GM12878 (cell line): ENCODE data around the gene SORCS2. TPM values are rescaled to one million over a fixed set of nuclear protein-coding genes. Genes with fewer than 3 reads are reported as not detected.

Source experiments
- ATAC-seq: fragments of 200-7000 bp; cut with Tn5 transposase; 3 replicates; pipeline ENCODE4 v1.9.1; 2020; ENCODE audit warnings: mild to moderate bottlenecking, moderate library complexity
- BruUV-seq: library from RNA; stranded (reverse); fragments of 400-500 nt; replicated peaks from 2 replicates; lab custom pipeline; 2021; lab: Mats Ljungman, UMichigan
- CTCF ChIA-PET: fragments of 300-600 bp; sonication (Branson Sonifier 250); formaldehyde crosslinking; extraction: SDS; loops from one replicate; lab custom pipeline; 2021; ENCODE audit warnings: inconsistent platforms; lab: Yijun Ruan, JAX
- POLR2A ChIA-PET: fragments of 350-600 bp; formaldehyde crosslinking; extraction: SDS; loops from one replicate; lab custom pipeline; 2021; ENCODE audit warnings: inconsistent platforms; lab: Charles Lee
- RAD21 ChIA-PET: fragments of 300-600 bp; sonication (Branson Sonifier 250); formaldehyde crosslinking; loops from one replicate; lab custom pipeline; 2023; ENCODE audit warnings: antibody characterized with exemption; ENCODE audit not compliant: unreplicated experiment; lab: Charles Lee
- SMC1A ChIA-PET: fragments of 300-600 bp; sonication (Branson Sonifier 250); formaldehyde crosslinking; loops from one replicate; lab custom pipeline; 2023; ENCODE audit not compliant: unreplicated experiment, uncharacterized antibody; lab: Charles Lee
- DNase-seq: peaks from one replicate; pipeline ENCODE4 v3.0.0-alpha.2; 2011; ENCODE audit warnings: low read depth, low spot score
- FAIRE-seq: peaks from 3 replicates; lab custom pipeline; 2011; peaks lifted over from hg19 to GRCh38; lab: Jason Lieb, UNC
- H2AFZ ChIP-seq: 2 replicates; pipeline ENCODE4 v1.6.0; 2011; ENCODE audit warnings: low read depth, low read length, control low read depth; ENCODE audit not compliant: control insufficient read depth
- H3K27ac ChIP-seq: 2 replicates; pipeline ENCODE4 v1.5.1; 2011; ENCODE audit warnings: control low read depth; ENCODE audit not compliant: control insufficient read depth, insufficient read depth
- H3K27me3 ChIP-seq, 2 experiments: replicated peaks in 1 of 2; 2 replicates each; pipeline versions ENCODE4 v1.6.0 to v1.6.1; 2011; ENCODE audit warnings: low read length in 1 of 2; ENCODE audit not compliant: control insufficient read depth in 2 of 2, insufficient read depth in 2 of 2
- H3K36me3 ChIP-seq, 2 experiments: 2 replicates each; pipeline ENCODE4 v1.5.1; 2011; ENCODE audit warnings: low read length in 1 of 2; ENCODE audit not compliant: control insufficient read depth in 2 of 2, insufficient read depth in 2 of 2
- H3K4me1 ChIP-seq: 2 replicates; pipeline ENCODE4 v1.6.1; 2011; ENCODE audit warnings: mild to moderate bottlenecking, low read length, moderate library complexity, mixed read lengths; ENCODE audit not compliant: control insufficient read depth, insufficient read depth
- H3K4me2 ChIP-seq: 2 replicates; pipeline ENCODE4 v1.6.0; 2011; ENCODE audit warnings: control low read depth; ENCODE audit not compliant: control insufficient read depth, insufficient read depth
- H3K4me3 ChIP-seq: fragments of 200-600 bp; sonication (generic); 2 replicates; pipeline ENCODE4 v1.5.1; 2016
- H3K79me2 ChIP-seq: 2 replicates; pipeline ENCODE4 v1.6.0; 2011; ENCODE audit warnings: low read length; ENCODE audit not compliant: control insufficient read depth, insufficient read depth
- H3K9ac ChIP-seq: 2 replicates; pipeline ENCODE4 v1.8.0; 2011; ENCODE audit warnings: low read length, control low read depth, mixed read lengths; ENCODE audit not compliant: control insufficient read depth, insufficient read depth
- H3K9me3 ChIP-seq: replicated peaks from 3 replicates; pipeline ENCODE4 v1.5.1; 2011; ENCODE audit warnings: mild to moderate bottlenecking, low read length; ENCODE audit not compliant: control insufficient read depth, insufficient read depth
- H4K20me1 ChIP-seq: 2 replicates; pipeline ENCODE4 v1.6.0; 2011; ENCODE audit not compliant: control insufficient read depth, insufficient read depth
- ATF7 ChIP-seq: fragments of 450-650 bp; IDR thresholded peaks from 2 replicates; pipeline ENCODE4 v1.6.1; 2016; ENCODE audit warnings: low read depth, mild to moderate bottlenecking
- BHLHE40 ChIP-seq, 2 experiments: fragments of 450-650 bp in 1 of 2; IDR thresholded peaks; 2 replicates each; pipeline ENCODE4 v1.6.1; 2011 to 2017; ENCODE audit warnings: low read depth in 2 of 2, borderline replicate concordance in 1 of 2, improper control_type of control experiment in 1 of 2, low read length in 1 of 2, mild to moderate bottlenecking in 1 of 2
- MXI1 ChIP-seq: fragments of 150-350 bp; IDR thresholded peaks from 2 replicates; pipeline ENCODE4 v1.6.1; 2011; ENCODE audit warnings: low read depth, mild to moderate bottlenecking, inconsistent platforms, low read length, improper control_type of control experiment
- SUZ12 ChIP-seq: fragments of 200-600 bp; sonication (generic); IDR thresholded peaks from one replicate; pipeline ENCODE4 v1.6.1; 2018; ENCODE audit warnings: antibody characterized with exemption, mild to moderate bottlenecking; ENCODE audit not compliant: unreplicated experiment
- ZNF217 ChIP-seq: fragments of 450-650 bp; IDR thresholded peaks from 2 replicates; pipeline ENCODE4 v1.6.1; 2017; ENCODE audit warnings: antibody characterized with exemption, mild to moderate bottlenecking
- WGBS: methylation state at CpG from one replicate; pipeline ENCODE4 v1.1.6; 2016; ENCODE audit warnings: low lambda C conversion rate; ENCODE audit not compliant: insufficient replicate concordance, insufficient coverage; ENCODE audit errors: missing lambda C conversion rate; 5-methylcytosine and 5-hydroxymethylcytosine counted together
- in situ Hi-C: fragments of 300-500 bp; cut with MboI; formaldehyde crosslinking; loops from 9 replicates; pipeline ENCODE4 v1.14.3; 2018; ENCODE audit warnings: mixed read lengths
- intact Hi-C: fragments of 100-400 bp; cut with micrococcal nuclease; formaldehyde crosslinking; loops from one replicate; pipeline ENCODE4 v1.14.2; 2022; ENCODE audit not compliant: unreplicated experiment
- polyA plus RNA-seq, 11 experiments: library from polyadenylated mRNA; depleted of rRNA in 4 of 11; unstranded in 6 of 11; stranded (reverse) in 5 of 11; fragments of >200 nt; fragmentation: Nextera tagmentation in 4 of 11; fragmentation: Illumina TruSeq in 1 of 11; extraction: Ambion mirVana in 4 of 11; extraction: Trizol in 1 of 11; gene quantifications; 1 replicate in 1 of 11; 2 replicates in 10 of 11; pipeline versions ENCODE4 v1.2.1 to v1.2.3, GENCODE V29; 2011 to 2016; ENCODE audit warnings: inconsistent platforms in 2 of 11, missing spikeins in 2 of 11, low read depth in 1 of 11
- total RNA-seq, 4 experiments: library from RNA; depleted of rRNA in 3 of 4; stranded (reverse); fragments of >200 nt in 3 of 4; fragmentation: Illumina TruSeq in 1 of 4; extraction: Trizol in 1 of 4; gene quantifications; 2 replicates each; pipeline versions ENCODE4 v1.2.1 to v1.2.3, GENCODE V29; 2013 to 2021

The SORCS2 gene
- total and polyA plus RNA-seq, 10 of the 15 experiments (the other 5 are each of a cell fraction or from before 2014, with no cell fraction given): 0.01 to 0.15 (median 0.05) TPM; not detected in 5

GRCh38 chr4:7553280-7553679, 360.9 kb downstream of the SORCS2 start:
- H3K4me3 ChIP-seq: no peak overlapping the region
- TF ChIP-seq BHLHE40 (IDR thresholded peaks at IDR 0.05; ENCODE audit: borderline replicate concordance in 1 of 2, low read depth in 2 of 2, low read length in 1 of 2): no peak
- H3K27ac ChIP-seq: no peak overlapping the region
- no peaks in the 10 kb centered on the region for H3K36me3 ChIP-seq
- no peak for DNase-seq
- ChIA-PET RAD21 (no interaction called here), SMC1A (no interaction called here), POLR2A (no interaction called here), CTCF (no interaction called here)
- H4K20me1 ChIP-seq: no peaks in the 10 kb centered on the region
- ATAC-seq: no peak
- in situ Hi-C loops: no loop called here
- H3K79me2 ChIP-seq: no peaks in the 10 kb centered on the region
- no peak overlapping the region for H2AFZ ChIP-seq
- H3K9ac ChIP-seq: no peak overlapping the region
- no peaks in the 10 kb centered on the region for H3K27me3 ChIP-seq
- no peak overlapping the region for H3K4me2 ChIP-seq
- no peaks in the 10 kb centered on the region for H3K4me1 ChIP-seq
- no peak for FAIRE-seq
- H3K9me3 ChIP-seq: peaks cover 4% of the 10 kb centered on the region; the same call in 1 of the 3 replicates
- 41% methylated on average over 1 of the region's 1 CpG for WGBS
- intact Hi-C loops: no loop called here
- no TSS peak for BruUV-seq

GRCh38 chr4:7554905-7555304, 362.6 kb downstream of the SORCS2 start:
- peaks cover 4% of the 10 kb centered on the region; the same call in 1 of the 3 replicates for H3K9me3 ChIP-seq

More at GRCh38 chr4:7554905-7555304, 362.6 kb downstream of the SORCS2 start:
- no peaks in the 10 kb centered on the region for H3K27me3 ChIP-seq
- H3K36me3 ChIP-seq: no peaks in the 10 kb centered on the region
- H3K9ac ChIP-seq: no peak overlapping the region
- no peak for TF ChIP-seq ZNF217
- TF ChIP-seq SUZ12: no peak
- no peak for TF ChIP-seq ATF7
- no peak for TF ChIP-seq MXI1
- H3K79me2 ChIP-seq: no peaks in the 10 kb centered on the region
- H3K27ac ChIP-seq: no peak overlapping the region
- H3K4me1 ChIP-seq: no peaks in the 10 kb centered on the region
- DNase-seq: no peak
- no peak for FAIRE-seq
- 0% methylated on average over 3 of the region's 3 CpGs for WGBS
- in situ Hi-C loops: no loop called here
- ChIA-PET SMC1A (no interaction called here), RAD21 (no interaction called here), CTCF (no interaction called here), POLR2A (no interaction called here)
- no peak overlapping the region for H3K4me2 ChIP-seq
- BruUV-seq: no TSS peak
- intact Hi-C loops: no loop called here
- H3K4me3 ChIP-seq: no peak overlapping the region
- no peaks in the 10 kb centered on the region for H4K20me1 ChIP-seq
- ATAC-seq: no peak
- no peak overlapping the region for H2AFZ ChIP-seq
